Measurements from ENCODE around the gene BAHD1. TPM values are rescaled to one million over a fixed set of nuclear protein-coding genes. Genes with fewer than 3 reads are reported as not detected.
A peak's percentile ranks its signal among the peaks of the same experiment; 100 is the strongest.

Gene BAHD1
- total RNA-seq, 4 donors from 2014 or later: 8.8 to 27.4 (median 13.5) TPM

DNA sequence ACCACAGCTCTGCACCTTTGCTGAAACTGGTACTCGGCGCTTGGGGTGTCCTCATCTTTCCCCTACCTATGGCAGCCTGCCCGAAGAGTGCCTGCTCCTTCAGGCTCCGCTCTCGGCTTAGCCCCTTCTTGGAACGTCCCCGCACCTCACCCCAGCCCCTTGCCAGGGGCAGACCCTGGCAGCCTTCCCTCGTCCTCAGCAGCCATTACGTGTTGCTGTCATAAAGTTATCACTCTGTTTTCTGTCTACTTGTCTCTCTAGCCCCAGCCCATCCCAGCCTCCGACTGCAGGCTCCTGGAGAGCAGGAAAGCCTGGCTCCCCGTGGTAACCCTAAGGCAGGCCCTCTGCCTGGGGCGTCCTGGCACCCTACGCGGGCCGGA, 5.1 kb upstream of the BAHD1 start:
- no peak for DNase-seq
- H3K4me3 ChIP-seq: peak overlapping the region; percentile 42 to 48 (median 46)

GRCh38 chr15:40436116-40436891, 4.4 kb upstream of the BAHD1 start:
- peaks cover 20 to 28% (median 24%) of the 10 kb centered on the region in 3 donors for H3K27me3 ChIP-seq
- in situ Hi-C loops (cut with MboI; ENCODE audit: low sequenced_read_pairs in 4 of 4): no loop called here
- H3K9me3 ChIP-seq: no peaks in the 10 kb centered on the region
- no peak overlapping the region for H3K27ac ChIP-seq
- H3K4me1 ChIP-seq: peaks cover 6 to 17% of the 10 kb centered on the region in 2 donors
- TF ChIP-seq CTCF (IDR thresholded peaks at IDR 0.05 in 4 of 5, conservative IDR thresholded peaks at IDR 0.05 in 1 of 5) (no peak), POLR2A (IDR thresholded peaks at IDR 0.05) (no peak)
- ATAC-seq (no peak), DNase-seq (no peak)
- intact Hi-C loops (cut with DNase I; ENCODE audit: low total_unique reads): no loop called here
- no peaks in the 10 kb centered on the region for H3K36me3 ChIP-seq
- H3K4me3 ChIP-seq: peak overlapping the region; percentile 42 to 48 (median 46)

More for the DNA sequence above, 5.1 kb upstream of the BAHD1 start:
- in situ Hi-C loops (cut with MboI; ENCODE audit: low sequenced_read_pairs in 4 of 4): no loop called here
- no peaks in the 10 kb centered on the region for H3K9me3 ChIP-seq
- ATAC-seq: no peak
- no peaks in the 10 kb centered on the region for H3K36me3 ChIP-seq
- H3K27me3 ChIP-seq: peaks cover 20 to 28% (median 24%) of the 10 kb centered on the region in 3 donors
- intact Hi-C loops (cut with DNase I; ENCODE audit: low total_unique reads): no loop called here
- peaks cover 6 to 17% of the 10 kb centered on the region in 2 donors for H3K4me1 ChIP-seq
- TF ChIP-seq CTCF (IDR thresholded peaks at IDR 0.05 in 4 of 5, conservative IDR thresholded peaks at IDR 0.05 in 1 of 5) (no peak), POLR2A (IDR thresholded peaks at IDR 0.05) (no peak)
- no peak overlapping the region for H3K27ac ChIP-seq

DNA sequence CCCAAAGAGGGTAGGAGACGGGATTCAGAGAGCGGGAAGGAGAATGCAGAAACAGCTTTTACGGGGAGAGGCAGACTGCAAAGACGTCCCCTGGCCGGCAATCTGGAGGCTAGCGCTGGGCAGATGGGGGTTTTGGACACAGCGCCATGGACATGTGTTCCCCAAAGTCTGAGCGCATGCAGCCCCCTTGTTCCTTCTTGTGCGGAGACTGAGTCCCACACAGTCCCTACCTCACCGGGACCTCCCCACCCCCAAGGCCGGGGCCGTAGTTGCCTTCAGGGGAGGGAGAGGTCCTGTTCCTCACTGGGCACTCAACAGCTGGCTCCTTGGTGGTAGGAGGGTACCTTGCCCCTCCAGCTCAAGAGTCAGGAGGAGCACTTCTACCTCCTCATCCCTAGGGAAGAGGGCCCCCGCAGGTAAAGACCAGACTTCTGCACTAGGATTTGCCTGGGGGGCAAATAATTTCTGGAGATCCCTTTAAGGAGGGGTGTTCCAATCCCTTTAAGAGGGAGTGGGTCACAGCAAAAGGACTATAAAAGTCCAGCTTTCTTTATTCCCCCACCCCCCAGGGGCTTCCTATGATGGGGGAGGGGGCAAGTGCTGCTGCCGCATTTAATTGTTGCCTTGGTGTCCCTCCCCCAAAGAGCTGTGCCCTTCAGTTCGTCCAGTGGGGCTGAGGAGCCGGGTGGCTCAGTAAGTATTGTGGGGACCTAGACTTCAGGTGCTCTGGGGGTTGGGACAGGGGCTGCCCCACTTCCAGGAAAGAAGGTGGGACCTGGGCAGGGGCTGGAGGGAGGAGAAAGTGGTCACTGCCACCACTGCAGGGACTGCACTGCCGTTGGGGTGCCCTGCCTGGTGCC, 3.6 kb upstream of the BAHD1 start:
- intact Hi-C loops (cut with DNase I; ENCODE audit: low total_unique reads): no loop called here
- H3K27me3 ChIP-seq: peaks cover 20 to 28% (median 24%) of the 10 kb centered on the region in 3 donors
- DNase-seq: no peak

More for the DNA sequence above, 3.6 kb upstream of the BAHD1 start:
- no peak for ATAC-seq
- H3K4me3 ChIP-seq: peak overlapping the region in 3 of 4 donors; percentile 42 to 48 (median 47)
- H3K36me3 ChIP-seq: no peaks in the 10 kb centered on the region
- TF ChIP-seq CTCF (IDR thresholded peaks at IDR 0.05 in 4 of 5, conservative IDR thresholded peaks at IDR 0.05 in 1 of 5): no peak
- no peak for TF ChIP-seq POLR2A (IDR thresholded peaks at IDR 0.05)
- H3K27ac ChIP-seq: no peak overlapping the region
- no peaks in the 10 kb centered on the region for H3K9me3 ChIP-seq
- in situ Hi-C loops (cut with MboI; ENCODE audit: low sequenced_read_pairs in 4 of 4): no loop called here
- H3K4me1 ChIP-seq: peaks cover 6 to 17% of the 10 kb centered on the region in 2 donors

Data from gastrocnemius medialis (tissue), 4 donors.